Transverse colon (tissue), 3 donors: Measurements from ENCODE around the gene XRCC4.

Experiments used
- CTCF ChIP-seq, 5 experiments: fragments of 200-600 bp in 3 of 5; fragments of 450-650 bp in 2 of 5; sonication (generic) in 3 of 5; IDR thresholded peaks; 1 replicate in 2 of 5; 2 replicates in 3 of 5; pipeline ENCODE4 v1.5.1; 2016 to 2017; ENCODE audit warnings: antibody characterized with exemption in 5 of 5, inconsistent platforms in 3 of 5, mild to moderate bottlenecking in 2 of 5, moderate library complexity in 1 of 5
- POLR2A ChIP-seq: fragments of 450-650 bp; IDR thresholded peaks from one replicate; pipeline ENCODE4 v1.6.1; 2016; ENCODE audit warnings: antibody characterized with exemption, mild to moderate bottlenecking, moderate library complexity

- TF ChIP-seq POLR2A (no peak), CTCF (IDR thresholded peaks at IDR 0.05) (no peak)
These were observed 311.3 kb downstream of the XRCC4 start for GRCh38 chr5:83388608-83389007.
